A549 treated with AZD9567 at 1 μM for 4 hours (cell line): Measurements from ENCODE around the gene NUTM2D. TPM values are rescaled to one million over a fixed set of nuclear protein-coding genes. Genes with fewer than 3 reads are reported as not detected.

ENCODE experiments used
- total RNA-seq: library from RNA; stranded (reverse); fragments of 200-300 nt; extraction: Qiagen RNA extraction; gene quantifications from 5 replicates; pipeline ENCODE4 v1.2.3, GENCODE V29; 2022; ENCODE audit not compliant: insufficient read depth

Gene NUTM2D
- total RNA-seq = 1.2 to 2.0 TPM (median 1.8 TPM) in 5 replicates

GRCh38 chr10:87357444-87357843 is at the start of gene NUTM2D:
TSS of gene NUTM2D (plus strand) at chr10:87357744. CDS start at chr10:87358266, 522 bp downstream.

Other genes starting within 250 kb of the NUTM2D start
- 0.09 to 0.22 TPM (median 0.13 TPM) in 4 of 5 replicates, not detected in the other for gene NUTM2A, start 132.3 kb upstream of the NUTM2D start, total RNA-seq
- gene MINPP1, start 147.1 kb downstream of the NUTM2D start, total RNA-seq = 20.7 to 30.0 TPM (median 27.7 TPM) in 5 replicates